Prostate gland (tissue), 2 donors: ENCODE measurements around the gene CSMD2.

Source experiments
- CTCF ChIP-seq, 4 experiments: fragments of 200-600 bp in 2 of 4; fragments of 450-650 bp in 2 of 4; sonication (generic) in 2 of 4; IDR thresholded peaks; 1 replicate in 3 of 4; 2 replicates in 1 of 4; pipeline ENCODE4 v1.5.1; 2016 to 2019; ENCODE audit warnings: antibody characterized with exemption in 4 of 4, mild to moderate bottlenecking in 2 of 4, moderate library complexity in 2 of 4
- POLR2A ChIP-seq: fragments of 450-650 bp; IDR thresholded peaks from one replicate; pipeline ENCODE4 v1.6.1; 2016; ENCODE audit warnings: antibody characterized with exemption, mild to moderate bottlenecking
- POLR2AphosphoS5 ChIP-seq: sonication (generic); formaldehyde crosslinking; IDR thresholded peaks from one replicate; pipeline ENCODE4 v1.6.1; 2017; ENCODE audit warnings: antibody characterized with exemption

GRCh38 chr1:33823830-33824229, 341.2 kb downstream of the CSMD2 start:
- TF ChIP-seq CTCF (IDR thresholded peaks at IDR 0.05) (no peak), POLR2AphosphoS5 (no peak), POLR2A (no peak)
